Measurements from ENCODE around the gene KCNN4. TPM values are rescaled to one million over a fixed set of nuclear protein-coding genes. Genes with fewer than 3 reads are reported as not detected.

The KCNN4 gene
- total and polyA plus RNA-seq, 10 of the 15 experiments (the other 5 are each of a cell fraction or from before 2014, with no cell fraction given): 1.4 to 112 (median 77.9) TPM

- TF ChIP-seq BACH1 (IDR thresholded peaks at IDR 0.05; ENCODE audit: borderline replicate concordance): no peak
- TF ChIP-seq HDGF (IDR thresholded peaks at IDR 0.05): no peak
- peak; percentile 74 for TF ChIP-seq ATF7 (IDR thresholded peaks at IDR 0.05; ENCODE audit: low read depth)
- TF ChIP-seq BCL11A (IDR thresholded peaks at IDR 0.05; ENCODE audit: low read depth, low read length): peak; percentile 80
- no peak for TF ChIP-seq LARP7 (IDR thresholded peaks at IDR 0.05)
- no peak for TF ChIP-seq STAT3 (IDR thresholded peaks at IDR 0.05; ENCODE audit: low read depth, low read length)
- no peak for TF ChIP-seq PRDM15 (CRISPR knock-in tag; IDR thresholded peaks at IDR 0.05)
- peak; percentile 86; the same call in 1 of the 2 replicates for TF ChIP-seq NFIC (IDR thresholded peaks at IDR 0.05; ENCODE audit: low read depth, low read length)
- no peak for TF ChIP-seq USF1 (IDR thresholded peaks at IDR 0.05; ENCODE audit: borderline replicate concordance, extremely low read length, insufficient read depth, low read depth, low read length)
- TF ChIP-seq ATF3 (IDR thresholded peaks at IDR 0.05; ENCODE audit: borderline replicate concordance, extremely low read depth, low read depth, low read length): no peak
- peak; percentile 84; the same call in 1 of the 2 replicates for TF ChIP-seq FOXM1 (IDR thresholded peaks at IDR 0.05; ENCODE audit: low read depth, low read length)
- TF ChIP-seq HDAC6 (IDR thresholded peaks at IDR 0.05; ENCODE audit: unreplicated experiment): no peak
- TF ChIP-seq CBFB (IDR thresholded peaks at IDR 0.05; ENCODE audit: low read depth): peak; percentile 52; the same call in 1 of the 2 replicates
- TF ChIP-seq CHD1 (IDR thresholded peaks at IDR 0.05; ENCODE audit: low read depth, low read length): no peak
- TF ChIP-seq RELB (IDR thresholded peaks at IDR 0.05; ENCODE audit: low read depth): peak; percentile 93
- no peak for TF ChIP-seq NR2C1 (IDR thresholded peaks at IDR 0.05)
- no peak for TF ChIP-seq BRCA1 (IDR thresholded peaks at IDR 0.05; ENCODE audit: low read depth, low read length)
- TF ChIP-seq POLR2AphosphoS2 (IDR thresholded peaks at IDR 0.05; ENCODE audit: low read depth, low read length): peak; percentile 71; the same call in 1 of the 2 replicates
- TF ChIP-seq ZBED1 (IDR thresholded peaks at IDR 0.05; ENCODE audit: borderline replicate concordance): peak; percentile 80; the same call in 1 of the 2 replicates
- TF ChIP-seq SMAD1 (IDR thresholded peaks at IDR 0.05; ENCODE audit: low read depth, partially characterized antibody): no peak
- TF ChIP-seq RAD51 (IDR thresholded peaks at IDR 0.05): no peak
- TF ChIP-seq YY1 (IDR thresholded peaks at IDR 0.05; ENCODE audit: low read depth, low read length): no peak
Observed at GRCh38 chr19:43763473-43763939, 17.3 kb downstream of the KCNN4 start (continued).
